ENCODE data around the gene MEGF11. TPM values are rescaled to one million over a fixed set of nuclear protein-coding genes. Genes with fewer than 3 reads are reported as not detected.

The MEGF11 gene
- total and polyA plus RNA-seq, 8 donors = 0.05 to 0.92 (median 0.14) TPM; not detected in 4

GRCh38 chr15:65926899-65927298, 326.7 kb downstream of the MEGF11 start:
- WGBS, 5 donors = 91 to 100% (median 96%) methylated on average over 1 of the region's 1 CpG

GRCh38 chr15:65926459-65926858, 327.1 kb downstream of the MEGF11 start:
- no peak for DNase-seq
- H3K27ac ChIP-seq = no peak overlapping the region
- no peaks in the 10 kb centered on the region for H3K27me3 ChIP-seq
- H3K9me3 ChIP-seq = no peaks in the 10 kb centered on the region
- H3K4me1 ChIP-seq = no peaks in the 10 kb centered on the region
- 94 to 100% (median 100%) methylated on average over 1 of the region's 1 CpG for WGBS, 5 donors
- H3K36me3 ChIP-seq = no peaks in the 10 kb centered on the region
- H3K4me3 ChIP-seq = no peak overlapping the region
- intact Hi-C loops (cut with DNase I; ENCODE audit: low total_unique reads) = no loop called here
- TF ChIP-seq POLR2AphosphoS5 (IDR thresholded peaks at IDR 0.05) (no peak), CTCF (IDR thresholded peaks at IDR 0.05) (no peak), POLR2A (IDR thresholded peaks at IDR 0.05) (no peak), EP300 (IDR thresholded peaks at IDR 0.05) (no peak)

More at GRCh38 chr15:65926899-65927298, 326.7 kb downstream of the MEGF11 start:
- no peak for TF ChIP-seq POLR2A (IDR thresholded peaks at IDR 0.05)
- TF ChIP-seq POLR2AphosphoS5 (IDR thresholded peaks at IDR 0.05) = no peak
- no peak for TF ChIP-seq CTCF (IDR thresholded peaks at IDR 0.05)
- TF ChIP-seq EP300 (IDR thresholded peaks at IDR 0.05) = no peak
- no peaks in the 10 kb centered on the region for H3K36me3 ChIP-seq
- no peak overlapping the region for H3K4me3 ChIP-seq
- no peak for DNase-seq
- H3K4me1 ChIP-seq = no peaks in the 10 kb centered on the region
- H3K27me3 ChIP-seq = no peaks in the 10 kb centered on the region
- H3K27ac ChIP-seq = no peak overlapping the region
- H3K9me3 ChIP-seq = no peaks in the 10 kb centered on the region
- intact Hi-C loops (cut with DNase I; ENCODE audit: low total_unique reads) = no loop called here

GRCh38 chr15:65925338-65925737, 328.2 kb downstream of the MEGF11 start:
- Histone ChIP-seq H3K4me3 (no peak overlapping the region), H3K27me3 (no peaks in the 10 kb centered on the region), H3K27ac (no peak overlapping the region), H3K4me1 (peaks cover 0 to 2% (median 0%) of the 10 kb centered on the region in 4 donors), H3K9me3 (no peaks in the 10 kb centered on the region), H3K36me3 (no peaks in the 10 kb centered on the region)
- DNase-seq = no peak
- WGBS, 5 donors = 97 to 100% (median 100%) methylated on average over 1 of the region's 1 CpG
- intact Hi-C loops (cut with DNase I; ENCODE audit: low total_unique reads) = no loop called here
- TF ChIP-seq POLR2AphosphoS5 (IDR thresholded peaks at IDR 0.05) (no peak), CTCF (IDR thresholded peaks at IDR 0.05) (no peak), POLR2A (IDR thresholded peaks at IDR 0.05) (no peak), EP300 (IDR thresholded peaks at IDR 0.05) (no peak)

- intact Hi-C loops (cut with DNase I; ENCODE audit: low total_unique reads) = no loop called here
- Histone ChIP-seq H3K4me1 (peaks cover 0 to 5% (median 0%) of the 10 kb centered on the region in 4 donors), H3K36me3 (peaks cover 0 to 2% (median 0%) of the 10 kb centered on the region in 4 donors), H3K9me3 (no peaks in the 10 kb centered on the region), H3K4me3 (no peak overlapping the region), H3K27ac (no peak overlapping the region), H3K27me3 (no peaks in the 10 kb centered on the region)
- TF ChIP-seq EP300 (IDR thresholded peaks at IDR 0.05) (no peak), CTCF (IDR thresholded peaks at IDR 0.05) (no peak), POLR2AphosphoS5 (IDR thresholded peaks at IDR 0.05) (no peak), POLR2A (IDR thresholded peaks at IDR 0.05) (no peak)
- DNase-seq = no peak
- WGBS, 5 donors = 71 to 87% (median 82%) methylated on average over 3 of the region's 3 CpGs
Measured at GRCh38 chr15:65924004-65924403, 329.5 kb downstream of the MEGF11 start.
